GM18499 (cell line): ENCODE measurements around the gene DCHS1.

ENCODE experiments used
- ATAC-seq: cut with Tn5 transposase; IDR thresholded peaks from one replicate; pipeline ENCODE4 v1.9.1; 2021; ENCODE audit warnings: moderate number of reproducible peaks; ENCODE audit not compliant: insufficient read depth, unreplicated experiment

Gene DCHS1

GRCh38 chr11:6615882-6616585, 39.6 kb downstream of the DCHS1 start:
- ATAC-seq = no peak

- no peak for ATAC-seq
These were observed 40.6 kb downstream of the DCHS1 start for GRCh38 chr11:6615046-6615445.

DNA sequence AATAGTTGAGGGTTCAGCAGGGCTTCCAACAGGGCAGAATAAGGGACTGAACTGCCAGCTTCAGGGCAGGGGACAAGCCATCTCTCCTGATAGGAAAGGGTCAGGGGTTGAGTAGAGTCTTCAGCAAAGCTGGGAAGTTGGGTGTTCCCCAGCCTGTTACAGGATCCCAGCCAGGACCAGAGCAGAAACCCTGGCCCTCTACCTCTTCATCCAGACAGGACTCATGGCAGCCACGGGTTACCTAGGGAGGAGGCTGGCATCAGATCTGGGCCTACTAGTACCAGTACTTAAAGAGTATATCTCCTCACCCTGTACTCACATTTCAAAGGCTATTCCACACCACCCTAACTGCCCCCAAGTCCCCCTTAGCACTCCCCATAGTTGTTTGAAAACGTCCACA, 41.2 kb downstream of the DCHS1 start:
- no peak for ATAC-seq

DNA sequence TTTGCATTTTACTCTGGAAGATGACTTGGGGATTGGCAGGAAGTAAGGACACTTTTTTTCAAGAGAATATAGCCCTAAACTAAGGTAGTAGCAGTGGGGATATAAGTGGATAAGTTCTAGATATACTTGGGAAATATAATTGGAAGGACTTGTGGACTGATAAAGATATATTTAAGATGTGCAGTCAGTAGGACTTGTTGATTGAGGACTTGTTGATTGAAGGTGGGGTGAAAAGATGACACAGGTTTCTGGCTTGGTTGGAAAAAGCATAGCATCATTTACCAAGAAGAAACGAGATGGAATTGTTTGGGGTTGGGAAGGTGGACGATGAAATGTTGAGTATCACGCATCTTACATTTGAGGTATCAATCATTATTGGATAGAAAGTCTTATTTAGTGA, 42.1 kb downstream of the DCHS1 start:
- no peak for ATAC-seq

- peak; percentile 59 for ATAC-seq
These were observed 43.2 kb downstream of the DCHS1 start, which contains the start of gene TAF10 for GRCh38 chr11:6612213-6613041. TAF10 (minus strand) TSS chr11:6612216; CDS start chr11:6612189, 27 bp downstream.

- no peak for ATAC-seq
These were observed 43.7 kb downstream of the DCHS1 start for GRCh38 chr11:6611963-6612212.

GRCh38 chr11:6611092-6611962, 44.3 kb downstream of the DCHS1 start:
- ATAC-seq = no peak

- no peak for ATAC-seq
These were observed 45.0 kb downstream of the DCHS1 start for GRCh38 chr11:6610591-6610990.

DNA sequence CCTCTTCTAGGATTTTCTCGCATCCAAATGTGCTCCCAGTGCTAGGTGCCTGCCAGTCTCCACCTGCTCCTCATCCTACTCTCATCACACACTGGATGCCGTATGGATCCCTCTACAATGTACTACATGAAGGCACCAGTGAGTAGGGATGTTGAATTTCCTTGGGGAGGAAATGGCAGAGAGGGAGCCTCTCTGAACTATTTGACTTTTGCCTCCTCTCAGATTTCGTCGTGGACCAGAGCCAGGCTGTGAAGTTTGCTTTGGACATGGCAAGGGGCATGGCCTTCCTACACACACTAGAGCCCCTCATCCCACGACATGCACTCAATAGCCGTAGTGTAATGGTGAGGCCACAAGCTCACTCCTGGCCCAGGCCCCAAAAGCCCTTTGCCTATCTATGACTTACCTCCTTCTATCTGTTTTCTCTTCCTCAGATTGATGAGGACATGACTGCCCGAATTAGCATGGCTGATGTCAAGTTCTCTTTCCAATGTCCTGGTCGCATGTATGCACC, 46.0 kb downstream of the DCHS1 start:
- no peak for ATAC-seq

- no peak for ATAC-seq
These were observed 46.7 kb downstream of the DCHS1 start for GRCh38 chr11:6608726-6609501.

DNA sequence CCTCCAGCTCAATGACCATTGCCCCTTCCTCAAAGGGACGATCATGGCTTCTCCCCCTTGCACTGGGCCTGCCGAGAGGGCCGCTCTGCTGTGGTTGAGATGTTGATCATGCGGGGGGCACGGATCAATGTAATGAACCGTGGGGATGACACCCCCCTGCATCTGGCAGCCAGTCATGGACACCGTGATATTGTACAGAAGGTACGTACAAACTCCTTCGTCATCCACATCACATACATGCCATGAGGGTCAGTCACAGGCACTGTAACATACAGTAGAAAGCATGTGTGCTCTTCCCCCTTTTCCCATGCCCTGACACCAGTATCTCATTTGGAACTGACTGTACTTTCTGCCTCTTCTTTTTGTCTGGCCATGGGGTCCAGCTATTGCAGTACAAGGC, 47.6 kb downstream of the DCHS1 start:
- ATAC-seq = no peak

DNA sequence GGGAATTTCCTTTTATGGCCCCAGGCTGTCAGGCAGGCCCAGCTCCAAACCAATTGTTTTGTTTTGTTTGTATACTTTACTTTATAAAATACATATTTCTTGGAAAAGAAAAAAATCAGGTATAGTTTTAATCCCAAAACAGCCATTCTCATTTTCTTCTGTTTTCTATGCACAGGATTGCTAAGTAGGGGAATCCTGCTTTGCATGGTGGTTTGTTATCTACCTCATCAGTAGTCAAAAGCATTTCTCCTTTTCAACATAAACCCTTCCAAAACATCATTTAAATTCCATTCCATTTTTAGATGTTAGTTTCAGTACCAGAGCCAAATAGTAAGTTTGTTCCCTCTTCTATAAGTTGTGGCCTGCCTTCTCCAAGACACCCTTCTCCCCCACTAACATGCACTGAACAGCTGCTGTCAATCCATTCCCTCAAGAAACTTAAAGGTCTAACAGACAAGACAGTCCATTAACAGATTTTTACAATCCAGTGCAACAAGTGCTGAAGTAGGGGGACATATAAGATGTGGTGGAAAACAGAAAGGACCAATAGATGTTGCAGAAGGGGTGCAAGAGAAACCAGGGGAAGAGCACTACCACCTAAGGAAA, 48.3 kb downstream of the DCHS1 start:
- ATAC-seq = no peak

DNA sequence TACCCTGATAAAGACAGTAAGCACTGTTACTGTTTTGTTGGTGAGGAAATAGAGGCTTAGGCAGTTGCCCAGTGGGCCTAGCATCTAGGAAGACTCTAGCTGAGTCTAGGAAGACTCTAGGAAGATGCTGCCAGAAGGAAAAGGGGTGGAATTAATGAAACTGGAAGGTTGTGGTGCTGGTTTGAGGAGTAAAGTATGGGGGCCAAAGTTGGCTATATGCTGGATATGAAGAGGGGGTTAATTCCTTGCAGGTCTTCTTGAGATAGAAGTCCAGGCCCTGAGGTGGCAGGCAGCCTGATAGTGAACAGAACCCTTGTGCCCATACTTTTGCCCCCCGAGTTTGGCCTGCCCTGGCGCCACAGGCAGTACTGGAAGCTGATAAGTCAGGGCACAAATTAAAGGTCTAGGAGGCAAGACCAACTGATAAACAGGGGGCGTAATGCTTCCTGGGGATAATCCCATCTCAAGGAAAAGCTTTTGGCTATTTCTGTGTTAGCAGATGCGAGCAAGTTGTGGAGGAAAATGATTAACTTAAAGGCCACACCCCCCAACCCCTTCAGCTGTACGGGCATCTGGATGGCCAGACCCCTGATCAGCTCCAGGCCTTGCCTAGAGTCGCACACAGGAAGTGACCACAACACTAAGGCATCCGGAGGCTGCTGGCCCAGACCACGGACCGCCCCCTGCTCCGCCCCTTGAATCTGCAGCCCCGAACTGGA, 49.0 kb downstream of the DCHS1 start:
- peak; percentile 26 for ATAC-seq

GRCh38 chr11:6604790-6605189, 50.8 kb downstream of the DCHS1 start:
- ATAC-seq = no peak

- ATAC-seq = peak; percentile 30
These were observed 51.5 kb downstream of the DCHS1 start for GRCh38 chr11:6604081-6604626.

- ATAC-seq = no peak
These were observed 52.1 kb downstream of the DCHS1 start, which contains the start of the genes ILK and RRP8 for GRCh38 chr11:6603287-6604080. ILK (plus strand) TSS chr11:6603774; CDS start chr11:6604272, 498 bp downstream. RRP8 (minus strand) TSS chr11:6603616; CDS start chr11:6603502, 114 bp downstream.

- no peak for ATAC-seq
These were observed 53.3 kb downstream of the DCHS1 start for GRCh38 chr11:6602096-6602940.
